WTC11 (cell line): Measurements from ENCODE around the gene SPINK6. TPM values are rescaled to one million over a fixed set of nuclear protein-coding genes. Genes with fewer than 3 reads are reported as not detected.

ENCODE experiments used
- ATAC-seq: fragments of 200-7000 bp; cut with Tn5 transposase; 2 replicates; pipeline ENCODE4 v1.10.0; 2021; ENCODE audit warnings: mild to moderate bottlenecking, moderate library complexity
- CTCF ChIA-PET: fragments of 300-600 bp; sonication (Branson Sonifier 250); formaldehyde crosslinking; loops from one replicate; lab custom pipeline; 2021; ENCODE audit warnings: antibody characterized with exemption; lab: Charles Lee
- POLR2A ChIA-PET: fragments of 350-600 bp; sonication (Branson Sonifier 250); formaldehyde crosslinking; loops from one replicate; lab custom pipeline; 2021; ENCODE audit warnings: antibody characterized with exemption; lab: Charles Lee
- DNase-seq: peaks from one replicate; pipeline ENCODE4 v3.0.0; 2021; ENCODE audit warnings: low spot score
- H3K27ac Mint-ChIP-seq: 2 replicates; pipeline ENCODE4 v1.8.0; 2021; ENCODE audit warnings: mixed read lengths
- H3K27me3 Mint-ChIP-seq: 2 replicates; pipeline ENCODE4 v1.8.0; 2021; ENCODE audit warnings: low read depth, mild to moderate bottlenecking, moderate library complexity, mixed read lengths
- H3K36me3 Mint-ChIP-seq: 2 replicates; pipeline ENCODE4 v1.8.0; 2021; ENCODE audit warnings: mixed read lengths
- H3K4me1 Mint-ChIP-seq: 2 replicates; pipeline ENCODE4 v1.8.0; 2022; ENCODE audit warnings: mixed read lengths
- H3K4me3 Mint-ChIP-seq: 2 replicates; pipeline ENCODE4 v1.8.0; 2021; ENCODE audit warnings: mild to moderate bottlenecking, moderate library complexity, mixed read lengths
- H3K9me3 Mint-ChIP-seq: 2 replicates; pipeline ENCODE4 v1.8.0; 2021; ENCODE audit warnings: mixed read lengths
- ARID4B ChIP-seq: sonication (generic); formaldehyde crosslinking; IDR thresholded peaks from 2 replicates; pipeline ENCODE4 v1.8.0; 2023; ENCODE audit warnings: missing genetic modification reagents, mild to moderate bottlenecking, borderline replicate concordance
- ATF2 ChIP-seq: sonication (generic); formaldehyde crosslinking; IDR thresholded peaks from 2 replicates; pipeline ENCODE4 v1.8.1; 2022; ENCODE audit warnings: low read depth, missing genetic modification reagents, borderline replicate concordance
- CREB1 ChIP-seq: sonication (generic); formaldehyde crosslinking; IDR thresholded peaks from 2 replicates; pipeline ENCODE4 v1.8.0; 2023; ENCODE audit warnings: mild to moderate bottlenecking, missing genetic modification reagents
- ERG ChIP-seq: fragments of 250-450 bp; sonication (Bioruptor Pico); IDR thresholded peaks from 2 replicates; pipeline ENCODE4 v1.8.0; 2021; ENCODE audit warnings: mild to moderate bottlenecking
- ETV6 ChIP-seq: sonication (generic); formaldehyde crosslinking; IDR thresholded peaks from 2 replicates; pipeline ENCODE4 v1.8.1; 2022; ENCODE audit warnings: mild to moderate bottlenecking, missing genetic modification reagents
- HMGA2 ChIP-seq: fragments of 250-450 bp; sonication (Bioruptor Pico); IDR thresholded peaks from 2 replicates; pipeline ENCODE4 v1.4.0; 2021; ENCODE audit warnings: mild to moderate bottlenecking, moderate library complexity
- JAZF1 ChIP-seq: fragments of 250-450 bp; sonication (Bioruptor Pico); IDR thresholded peaks from 2 replicates; pipeline ENCODE4 v1.9.0; 2021; ENCODE audit warnings: moderate library complexity, mild to moderate bottlenecking, inconsistent platforms
- NFYB ChIP-seq: sonication (generic); formaldehyde crosslinking; conservative IDR thresholded peaks from 2 replicates; pipeline ENCODE4 v1.8.0; 2022; ENCODE audit warnings: low read depth, missing genetic modification reagents
- NR3C1 ChIP-seq: sonication (generic); formaldehyde crosslinking; conservative IDR thresholded peaks from 2 replicates; pipeline ENCODE4 v1.8.1; 2023; ENCODE audit warnings: low read depth, mild to moderate bottlenecking, missing genetic modification reagents
- OVOL2 ChIP-seq: fragments of 250-450 bp; sonication (Bioruptor Pico); IDR thresholded peaks from 2 replicates; pipeline ENCODE4 v1.9.0; 2021; ENCODE audit warnings: mild to moderate bottlenecking, borderline replicate concordance
- PRDM15 ChIP-seq: sonication (generic); formaldehyde crosslinking; IDR thresholded peaks from 2 replicates; pipeline ENCODE4 v1.8.0; 2022; ENCODE audit warnings: missing genetic modification reagents
- RELA ChIP-seq: sonication (generic); formaldehyde crosslinking; IDR thresholded peaks from 2 replicates; pipeline ENCODE4 v1.8.1; 2022; ENCODE audit warnings: missing genetic modification reagents, mild to moderate bottlenecking, borderline replicate concordance
- SMAD4 ChIP-seq: sonication (generic); formaldehyde crosslinking; IDR thresholded peaks from 2 replicates; pipeline ENCODE4 v1.8.0; 2022; ENCODE audit warnings: mild to moderate bottlenecking, missing genetic modification reagents
- TP53 ChIP-seq: sonication (generic); formaldehyde crosslinking; IDR thresholded peaks from 2 replicates; pipeline ENCODE4 v1.8.1; 2023; ENCODE audit warnings: mild to moderate bottlenecking, missing genetic modification reagents
- ZBTB43 ChIP-seq: sonication (generic); formaldehyde crosslinking; IDR thresholded peaks from 2 replicates; pipeline ENCODE4 v1.8.1; 2023; ENCODE audit warnings: mild to moderate bottlenecking, missing genetic modification reagents
- ZNF219 ChIP-seq: sonication (generic); formaldehyde crosslinking; IDR thresholded peaks from 2 replicates; pipeline ENCODE4 v1.8.0; 2023; ENCODE audit warnings: missing genetic modification reagents, mild to moderate bottlenecking, borderline replicate concordance
- ZNF232 ChIP-seq: sonication (generic); formaldehyde crosslinking; IDR thresholded peaks from 2 replicates; pipeline ENCODE4 v1.8.0; 2022; ENCODE audit warnings: mild to moderate bottlenecking, missing genetic modification reagents
- ZNF263 ChIP-seq: sonication (generic); formaldehyde crosslinking; IDR thresholded peaks from 2 replicates; pipeline ENCODE4 v1.8.1; 2022; ENCODE audit warnings: low read depth, mild to moderate bottlenecking, moderate library complexity, missing genetic modification reagents
- ZNF396 ChIP-seq: fragments of 250-450 bp; sonication (Bioruptor Pico); IDR thresholded peaks from 2 replicates; pipeline ENCODE4 v1.8.0; 2021; ENCODE audit warnings: mild to moderate bottlenecking, moderate library complexity, borderline replicate concordance
- ZNF671 ChIP-seq: fragments of 250-450 bp; sonication (Bioruptor Pico); IDR thresholded peaks from 2 replicates; pipeline ENCODE4 v1.8.0; 2021; ENCODE audit warnings: mild to moderate bottlenecking
- total RNA-seq: library from RNA; stranded (reverse); gene quantifications from 3 replicates; pipeline ENCODE4 v1.2.3, GENCODE V29; 2021

Gene SPINK6
- total RNA-seq, 1 experiment from 2014 or later = not detected

GRCh38 chr5:148259288-148259687 is 56.4 kb downstream of the SPINK6 start:
- CTCF ChIA-PET = no interaction called here

More at GRCh38 chr5:148259288-148259687, 56.4 kb downstream of the SPINK6 start:
- peaks cover 3% of the 10 kb centered on the region; the same call in 1 of the 2 replicates for H3K27me3 Mint-ChIP-seq
- ATAC-seq (no peak), DNase-seq (no peak)
- TF ChIP-seq JAZF1 (CRISPR knock-in tag) (no peak), TP53 (no peak), ATF2 (CRISPR knock-in tag) (no peak), PRDM15 (CRISPR knock-in tag) (no peak), ZNF219 (CRISPR knock-in tag) (no peak), CREB1 (CRISPR knock-in tag) (no peak), NR3C1 (CRISPR knock-in tag) (no peak), OVOL2 (no peak), NFYB (CRISPR knock-in tag) (no peak), ETV6 (no peak), ZNF396 (CRISPR knock-in tag) (no peak), HMGA2 (CRISPR knock-in tag) (no peak), ARID4B (CRISPR knock-in tag) (no peak), ZNF232 (CRISPR knock-in tag) (no peak), ZBTB43 (CRISPR knock-in tag) (no peak), SMAD4 (no peak), ZNF263 (CRISPR knock-in tag) (no peak), ZNF671 (no peak), ERG (no peak), RELA (CRISPR knock-in tag) (no peak)
- H3K27ac Mint-ChIP-seq = no peak overlapping the region
- no peaks in the 10 kb centered on the region for H3K4me1 Mint-ChIP-seq
- POLR2A ChIA-PET = no interaction called here
- no peak overlapping the region for H3K4me3 Mint-ChIP-seq
- H3K36me3 Mint-ChIP-seq = peaks cover 10% of the 10 kb centered on the region
- peaks cover 34% of the 10 kb centered on the region for H3K9me3 Mint-ChIP-seq
